ENCODE measurements around the gene MDK.

The MDK gene

DNA sequence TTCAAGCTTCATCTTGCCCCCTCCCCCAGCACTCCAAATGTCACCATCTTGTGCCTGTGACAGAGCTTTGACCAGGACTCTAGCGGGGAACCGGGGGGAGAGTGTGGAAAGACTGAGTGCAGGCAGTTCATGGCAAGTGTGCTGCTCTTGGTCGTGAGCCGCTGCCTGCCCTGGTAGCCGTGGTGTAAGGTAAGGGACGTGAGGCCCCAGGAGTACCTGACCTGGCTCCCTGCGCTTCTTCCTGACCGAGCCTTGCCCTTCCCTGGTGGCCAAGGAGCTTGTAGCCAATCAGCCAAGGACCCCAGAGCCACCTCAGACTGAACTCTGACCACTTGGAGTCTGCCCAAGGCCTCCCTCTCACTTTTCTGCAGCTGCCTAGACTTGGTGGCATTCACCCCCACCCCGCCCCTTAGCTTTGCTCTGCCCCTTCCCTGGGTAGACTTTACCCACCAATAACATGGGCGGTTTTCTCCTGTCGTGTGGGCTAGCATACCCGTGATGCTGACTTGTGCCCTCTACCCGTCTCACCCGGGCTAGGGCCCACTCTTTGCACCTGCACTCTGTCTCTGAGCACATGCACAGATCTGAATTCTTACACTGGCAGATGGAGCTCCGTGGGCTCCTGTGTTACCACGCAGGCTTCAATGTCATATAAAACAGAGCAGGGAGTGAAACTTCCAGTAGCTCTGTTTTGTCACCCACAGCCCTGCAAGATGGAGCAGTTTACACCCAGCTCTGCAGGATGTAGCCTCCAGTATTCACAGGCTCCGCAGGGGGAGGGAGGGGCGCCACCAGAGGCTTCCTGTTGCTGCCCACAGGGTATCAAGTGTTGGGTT, 32.7 kb upstream of the MDK start:
- no peak for DNase-seq

- DNase-seq: no peak
These were observed 30.8 kb upstream of the MDK start for GRCh38 chr11:46350695-46351094.

DNA sequence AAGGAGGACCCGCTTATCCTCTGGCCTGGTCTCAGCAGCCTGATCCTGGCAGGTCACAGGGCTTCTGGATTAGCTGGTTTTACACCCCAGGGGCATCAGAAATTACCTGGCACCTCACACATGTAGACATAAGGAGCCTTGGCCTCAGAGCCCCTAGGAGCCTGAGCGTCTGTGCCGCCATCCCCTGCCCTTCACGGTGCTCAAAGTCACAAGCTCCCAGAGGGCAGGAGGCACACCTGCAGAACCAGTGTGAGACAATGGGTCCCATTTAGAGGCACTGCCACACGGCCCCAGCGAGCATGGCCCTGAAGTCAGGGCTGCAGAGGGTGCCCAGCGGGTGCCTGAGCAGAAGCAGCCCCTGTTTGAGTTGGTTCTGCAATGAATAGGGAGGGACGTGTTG, 30.3 kb upstream of the MDK start:
- no peak for DNase-seq

DNA sequence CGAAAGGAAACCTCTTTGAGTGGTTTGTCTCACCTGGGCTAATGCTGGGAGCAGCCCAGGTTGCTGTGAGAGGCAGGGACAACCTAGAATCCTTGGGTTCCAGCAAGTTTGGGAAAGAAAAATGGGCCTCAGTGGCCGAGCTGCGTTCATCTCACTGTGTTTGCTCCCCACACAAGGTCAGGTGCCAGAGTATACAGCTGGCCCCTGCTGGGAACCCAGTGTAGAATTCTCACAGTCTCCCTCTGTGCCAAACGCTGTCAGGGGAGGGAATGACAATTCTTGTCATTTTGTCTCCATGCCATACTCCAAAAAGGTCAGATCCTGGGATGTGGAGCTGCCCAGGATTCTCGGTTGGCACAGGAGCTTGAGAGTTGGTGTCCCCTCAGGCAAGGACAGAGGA, 29.9 kb upstream of the MDK start:
- no peak for DNase-seq

- peak in 1 of 2 donors; percentile 50 for DNase-seq
These were observed 29.2 kb upstream of the MDK start for GRCh38 chr11:46352063-46352841.

- no peak for DNase-seq
These were observed 27.8 kb upstream of the MDK start for GRCh38 chr11:46353698-46354097.

DNA sequence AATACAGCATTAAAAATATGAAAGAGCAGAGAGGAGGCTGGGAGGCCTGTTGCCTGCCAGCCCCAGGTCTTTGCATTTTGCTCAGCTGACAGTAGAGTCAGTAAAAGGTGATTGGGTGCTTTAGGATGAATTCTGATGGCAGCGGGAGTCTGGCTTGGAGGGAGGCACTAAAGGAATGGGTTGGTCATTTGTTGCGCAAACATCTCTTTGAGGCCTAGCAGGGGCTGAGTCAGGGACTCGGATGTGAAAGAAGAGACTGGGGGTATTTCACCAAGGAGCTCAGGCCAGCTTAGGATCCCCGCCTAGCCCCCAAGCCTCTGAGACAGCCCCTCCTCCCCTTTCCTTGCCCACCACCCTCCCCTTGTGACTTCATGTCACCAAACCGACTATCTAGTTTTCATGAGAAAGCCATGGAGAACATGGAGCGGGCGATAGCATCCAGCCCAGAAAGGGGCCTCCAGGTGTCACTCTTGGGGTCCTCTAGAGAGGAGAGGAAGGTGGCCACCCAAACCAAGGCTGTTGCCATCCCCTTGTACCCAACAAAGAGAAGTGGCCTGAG, 24.5 kb upstream of the MDK start:
- DNase-seq: no peak

- no peak for DNase-seq
These were observed 24.0 kb upstream of the MDK start for GRCh38 chr11:46357483-46357936.

DNA sequence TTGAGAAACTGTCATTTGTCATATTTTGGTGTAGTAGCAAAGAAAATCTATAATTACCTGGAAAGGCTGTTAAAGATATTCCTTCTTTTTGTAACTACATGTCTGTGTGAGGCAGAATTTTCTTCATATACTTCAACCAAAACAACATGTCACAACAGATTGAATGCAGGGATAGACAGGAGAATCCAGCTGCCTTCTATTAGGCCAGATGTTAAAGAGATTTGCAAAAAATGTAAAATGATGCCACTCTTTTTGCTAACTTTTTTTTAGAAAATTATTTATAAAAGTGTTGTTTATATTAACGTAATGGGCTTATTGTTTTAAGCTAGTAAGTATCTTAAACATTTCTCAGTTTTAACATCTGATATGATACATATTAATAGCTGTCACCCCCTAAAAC, 21.5 kb upstream of the MDK start:
- DNase-seq: no peak

DNA sequence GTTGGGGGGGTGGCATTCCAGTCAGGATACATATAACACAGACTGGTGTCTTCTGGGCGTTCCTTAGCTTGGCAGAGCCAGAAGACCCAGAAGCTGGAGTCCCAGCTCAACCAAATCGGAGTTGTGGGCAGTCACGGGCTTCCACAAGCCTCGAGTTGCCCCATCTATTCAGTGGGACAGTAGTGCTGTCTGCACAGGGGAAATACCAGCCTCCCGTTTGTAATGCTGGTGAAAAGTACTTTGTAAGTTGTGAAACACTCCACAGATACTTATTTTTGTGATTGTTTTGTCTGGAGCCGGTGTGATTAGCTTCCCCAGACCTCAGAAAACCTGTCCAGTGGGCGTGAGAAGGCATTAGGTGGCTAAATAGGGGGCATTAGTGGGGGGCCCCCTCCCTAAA, 20.6 kb upstream of the MDK start:
- no peak for DNase-seq

- DNase-seq: peak; percentile 30 to 40
These were observed 19.9 kb upstream of the MDK start for GRCh38 chr11:46361283-46362155.

GRCh38 chr11:46362156-46363030, 19.1 kb upstream of the MDK start:
- no peak for DNase-seq

GRCh38 chr11:46363031-46363407, 18.4 kb upstream of the MDK start:
- DNase-seq: peak in 1 of 2 donors; percentile 53

DNA sequence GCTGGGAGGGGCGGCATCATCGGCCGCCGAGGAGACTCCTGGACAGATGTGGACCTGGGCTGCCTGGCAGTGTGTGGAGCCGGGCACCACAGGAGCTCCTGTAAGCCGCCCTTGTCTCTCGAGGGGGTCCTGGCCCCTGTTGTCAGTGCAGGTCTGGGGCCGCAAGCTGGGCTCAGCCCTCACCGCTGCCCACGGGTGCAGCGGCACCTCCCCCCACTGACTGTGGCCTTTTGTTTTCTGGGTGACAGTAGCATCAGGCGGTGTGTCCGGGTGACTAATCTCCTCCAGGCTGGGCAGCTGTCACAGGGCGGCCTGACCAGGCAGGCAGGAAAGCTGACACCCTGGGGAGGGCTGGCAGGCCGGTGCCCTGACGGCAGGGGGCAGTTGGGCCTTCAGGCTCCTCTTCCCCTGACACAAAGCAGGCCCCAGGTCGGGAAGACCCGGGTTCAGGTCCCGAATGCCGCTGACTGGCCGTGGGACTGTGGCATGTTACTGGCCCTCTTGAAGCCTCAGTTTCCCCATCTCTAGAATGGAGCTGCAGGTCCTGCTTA, 17.9 kb upstream of the MDK start:
- DNase-seq: peak; percentile 69 to 75

DNA sequence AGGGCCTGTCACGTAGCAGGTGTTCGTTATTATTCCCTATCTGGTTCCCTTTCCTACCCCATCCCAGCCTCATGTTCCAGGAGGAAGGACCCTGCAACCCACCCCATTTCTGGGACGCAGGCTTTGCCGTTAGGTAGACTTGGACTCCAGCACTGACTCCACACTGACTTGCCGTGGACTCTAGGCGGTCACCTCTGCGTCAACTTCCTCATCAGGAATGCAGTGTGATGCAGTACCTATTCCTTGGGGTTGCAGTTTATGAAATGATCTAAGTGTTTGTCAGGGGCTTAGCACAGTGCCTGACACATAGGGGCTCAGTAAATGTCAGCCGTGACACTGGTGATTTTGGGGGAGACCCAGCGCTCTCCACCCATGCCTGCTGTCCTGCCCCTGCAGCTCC, 17.4 kb upstream of the MDK start:
- no peak for DNase-seq

- no peak for DNase-seq
These were observed 16.7 kb upstream of the MDK start for GRCh38 chr11:46364791-46365190.

GRCh38 chr11:46366260-46366659, 15.2 kb upstream of the MDK start:
- no peak for DNase-seq

GRCh38 chr11:46366661-46367161, 14.8 kb upstream of the MDK start:
- DNase-seq: no peak

GRCh38 chr11:46367244-46367915, 14.1 kb upstream of the MDK start:
- peak in 1 of 2 donors; percentile 57 for DNase-seq

DNA sequence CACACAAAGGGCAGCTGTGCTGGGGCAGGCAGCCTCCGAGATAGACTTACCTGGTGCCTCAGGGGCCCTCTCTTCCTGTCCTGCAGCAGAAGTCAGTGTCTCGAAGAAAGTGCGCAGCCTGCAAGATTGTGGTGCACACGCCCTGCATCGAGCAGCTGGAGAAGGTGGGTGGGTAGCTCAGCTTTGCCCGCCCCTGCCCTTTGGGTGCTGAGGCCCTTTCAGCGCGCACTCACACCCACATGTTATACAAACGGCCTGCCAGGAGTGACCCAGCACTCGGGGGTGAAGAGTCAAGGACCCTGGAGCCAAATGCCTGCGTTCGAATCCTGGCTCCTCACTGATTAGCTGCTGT, 13.6 kb upstream of the MDK start:
- DNase-seq: no peak

All from hippocampal formation (tissue), 2 donors.